GM18951 (cell line): Measurements from ENCODE around the gene TIMP4.

Source experiments
- POLR2A ChIP-seq: IDR thresholded peaks from 4 replicates; pipeline ENCODE4 v1.6.1; 2011; ENCODE audit warnings: mild to moderate bottlenecking; ENCODE audit not compliant: insufficient read length, insufficient read depth; ENCODE audit errors: extremely low read depth
- in situ Hi-C: fragments of 300-500 bp; cut with MboI; formaldehyde crosslinking; loops from one replicate; pipeline ENCODE4 v1.12.0; 2022; ENCODE audit warnings: low sequenced_read_pairs, mixed read lengths, inconsistent platforms; ENCODE audit not compliant: unreplicated experiment

TIMP4 gene

GRCh38 chr3:12148183-12148940 lies 10.3 kb downstream of the TIMP4 start:
- in situ Hi-C loops = loop anchor here (25.0 kb wide), 1 partner anchor 564 kb away; no protein-coding TSS in a partner anchor

GRCh38 chr3:12147049-12147780 lies 11.5 kb downstream of the TIMP4 start:
- no peak for TF ChIP-seq POLR2A
- in situ Hi-C loops = loop anchor here (25.0 kb wide), 1 partner anchor 565 kb away; no protein-coding TSS in a partner anchor

More at GRCh38 chr3:12148183-12148940, 10.3 kb downstream of the TIMP4 start:
- no peak for TF ChIP-seq POLR2A

DNA sequence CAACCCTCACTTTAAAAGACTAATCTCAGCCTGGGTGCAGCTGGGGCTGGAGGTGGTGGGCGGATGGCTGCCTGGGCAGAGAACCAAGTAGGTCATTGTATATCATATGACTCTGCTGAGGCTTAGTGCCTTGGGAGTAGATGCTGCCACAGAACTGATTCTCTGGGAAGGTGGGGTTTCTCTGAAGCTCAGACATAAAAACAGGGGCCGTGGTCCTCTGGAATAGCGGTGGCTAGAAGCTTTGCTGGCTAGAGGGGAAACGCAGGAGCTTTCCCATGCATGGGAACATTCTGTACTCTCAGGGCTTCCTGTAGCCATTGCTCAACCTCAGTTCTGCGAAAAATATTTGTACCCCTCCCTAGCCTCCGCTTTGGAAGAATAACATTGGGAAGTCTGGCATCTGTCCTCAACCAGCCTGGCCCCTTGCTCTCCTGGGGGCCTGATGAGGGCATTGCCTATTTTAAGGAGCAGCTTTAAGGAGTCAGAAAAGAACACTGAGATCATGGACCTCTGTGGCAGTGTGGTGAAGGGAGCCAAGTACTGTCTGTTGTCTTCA lies 14.7 kb downstream of the TIMP4 start:
- no peak for TF ChIP-seq POLR2A
- in situ Hi-C loops = loop anchor here (25.0 kb wide), 1 partner anchor 568 kb away; no protein-coding TSS in a partner anchor

GRCh38 chr3:12142476-12142875 lies 16.2 kb downstream of the TIMP4 start:
- in situ Hi-C loops = loop anchor here (25.0 kb wide), 1 partner anchor 570 kb away; no protein-coding TSS in a partner anchor

DNA sequence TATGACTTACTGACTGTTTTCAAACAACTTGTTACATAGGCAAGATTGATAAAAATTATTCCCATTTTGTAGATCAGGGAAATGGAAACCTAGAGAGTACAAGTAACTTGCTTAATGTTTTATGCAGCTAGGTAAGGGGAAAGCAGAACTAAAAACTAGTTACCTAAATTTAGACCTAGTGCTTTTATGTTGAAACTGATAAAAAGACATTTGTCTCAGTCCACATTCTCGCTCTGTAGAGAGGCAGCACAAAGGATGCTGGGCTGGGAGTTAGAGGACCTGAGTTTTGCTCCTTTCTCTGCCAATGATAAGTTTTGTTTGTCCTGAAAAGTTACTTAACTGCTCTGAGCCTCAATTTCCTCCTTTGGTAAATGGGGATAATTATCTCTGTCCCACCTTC lies 17.4 kb downstream of the TIMP4 start:
- TF ChIP-seq POLR2A = no peak
- in situ Hi-C loops = loop anchor here (25.0 kb wide), 1 partner anchor 571 kb away; no protein-coding TSS in a partner anchor

More at GRCh38 chr3:12142476-12142875, 16.2 kb downstream of the TIMP4 start:
- no peak for TF ChIP-seq POLR2A

- TF ChIP-seq POLR2A = no peak
- in situ Hi-C loops = loop anchor here (5.0 to 25.0 kb wide), 2 partner anchors 343 to 573 kb away; partner anchors contain the start of gene TSEN2
These were observed 19.6 kb downstream of the TIMP4 start for GRCh38 chr3:12139111-12139511.

GRCh38 chr3:12138044-12138443 lies 20.7 kb downstream of the TIMP4 start:
- in situ Hi-C loops = loop anchor here (5.0 to 25.0 kb wide), 2 partner anchors 344 to 574 kb away; partner anchors contain the start of gene TSEN2
- no peak for TF ChIP-seq POLR2A

GRCh38 chr3:12136371-12136770 lies 22.3 kb downstream of the TIMP4 start:
- TF ChIP-seq POLR2A = no peak
- in situ Hi-C loops = loop anchor here (5.0 to 25.0 kb wide), 2 partner anchors 346 to 576 kb away; partner anchors contain the start of gene TSEN2

- in situ Hi-C loops = loop anchor here (5.0 to 25.0 kb wide), 2 partner anchors 347 to 577 kb away; partner anchors contain the start of gene TSEN2
- TF ChIP-seq POLR2A = no peak
These were observed 23.6 kb downstream of the TIMP4 start for GRCh38 chr3:12135029-12135657.

GRCh38 chr3:12132881-12133280 lies 25.8 kb downstream of the TIMP4 start:
- TF ChIP-seq POLR2A = no peak
- in situ Hi-C loops = loop anchor here (25.0 kb wide), 1 partner anchor 579 kb away; no protein-coding TSS in a partner anchor

DNA sequence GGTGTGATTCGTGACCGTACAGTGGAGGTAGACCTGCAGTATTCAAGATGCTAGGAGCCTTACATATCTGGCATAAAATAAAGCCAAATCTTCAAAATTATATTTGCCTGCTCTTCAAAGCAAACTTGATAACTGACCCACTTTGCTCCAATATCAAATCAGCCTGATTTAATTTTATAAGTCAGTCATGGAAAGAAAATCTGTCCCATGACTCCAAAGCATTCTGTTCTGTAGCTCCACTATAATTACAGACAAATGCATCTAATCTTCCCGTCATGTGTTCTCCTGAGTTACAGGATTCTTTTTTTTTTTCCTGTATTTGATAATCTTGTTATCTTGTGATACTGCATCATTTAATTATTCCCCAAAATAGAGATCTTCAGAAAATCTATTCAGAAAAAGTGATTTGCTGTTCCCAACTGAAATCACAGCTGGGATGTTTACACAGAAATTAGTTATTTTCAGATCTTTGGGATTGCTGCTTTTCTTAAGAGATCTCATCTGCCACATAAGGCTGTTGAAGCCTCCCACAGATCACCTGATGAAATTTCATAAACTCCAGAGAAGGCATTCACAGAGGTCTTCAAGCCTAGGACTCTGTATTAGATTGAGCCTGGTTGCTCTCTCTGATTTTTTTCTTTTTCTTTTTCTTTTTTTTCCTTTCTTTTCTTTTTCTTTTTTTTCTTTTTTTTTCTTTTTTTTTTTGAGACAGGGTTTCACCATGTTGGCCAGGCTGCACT lies 27.2 kb downstream of the TIMP4 start:
- no peak for TF ChIP-seq POLR2A
- in situ Hi-C loops = loop anchor here (25.0 kb wide), 1 partner anchor 581 kb away; no protein-coding TSS in a partner anchor

- in situ Hi-C loops = loop anchor here (25.0 kb wide), 1 partner anchor 585 kb away; no protein-coding TSS in a partner anchor
- TF ChIP-seq POLR2A = no peak
These were observed 31.3 kb downstream of the TIMP4 start for GRCh38 chr3:12127391-12127790.
